ENCODE results near the gene CMTM1. TPM values are rescaled to one million over a fixed set of nuclear protein-coding genes. Genes with fewer than 3 reads are reported as not detected.
A peak's percentile ranks its signal among the peaks of the same experiment; 100 is the strongest.

The CMTM1 gene
- total RNA-seq, 2 donors from 2014 or later = 3.8 to 5.3 TPM

- Histone ChIP-seq H3K4me1 (ENCODE audit: control insufficient read depth, insufficient read depth, low read length) (no peaks in the 10 kb centered on the region), H3K27ac (ENCODE audit: low read depth, low read length) (no peak overlapping the region), H3K36me3 (ENCODE audit: control insufficient read depth, insufficient read depth, low read length) (no peaks in the 10 kb centered on the region), H3K9me3 (ENCODE audit: control insufficient read depth, low read length) (no peaks in the 10 kb centered on the region), H3K4me3 (ENCODE audit: low read length) (no peak overlapping the region), H3K27me3 (ENCODE audit: control insufficient read depth, insufficient read depth, low read length, poor library complexity, severe bottlenecking) (no peaks in the 10 kb centered on the region), H3K9ac (ENCODE audit: extremely low read depth, low read length, poor library complexity, severe bottlenecking) (no peak overlapping the region)
- Mint-ChIP-seq H3K27ac (no peak overlapping the region), H3K4me3 (no peak overlapping the region), H3K9me3 (no peaks in the 10 kb centered on the region), H3K4me1 (peaks cover 3% of the 10 kb centered on the region), H3K27me3 (ENCODE audit: insufficient read depth) (no peaks in the 10 kb centered on the region), H3K36me3 (ENCODE audit: low read depth) (peaks cover 29% of the 10 kb centered on the region)
- WGBS, 2 experiments (ENCODE audit: insufficient coverage in 1 of 2, insufficient read length in 1 of 2) = 90 to 94% methylated on average over 5 of the region's 5 CpGs
- peak; percentile 35 for DNase-seq
- no peak for TF ChIP-seq CTCF (conservative IDR thresholded peaks at IDR 0.05)
These were observed 37.9 kb upstream of the CMTM1 start for GRCh38 chr16:66528294-66528693.

- no peak for DNase-seq
- Histone ChIP-seq H3K27me3 (ENCODE audit: control insufficient read depth, insufficient read depth, low read length, poor library complexity, severe bottlenecking) (no peaks in the 10 kb centered on the region), H3K4me3 (ENCODE audit: low read length) (no peak overlapping the region), H3K36me3 (ENCODE audit: control insufficient read depth, insufficient read depth, low read length) (no peaks in the 10 kb centered on the region), H3K9ac (ENCODE audit: extremely low read depth, low read length, poor library complexity, severe bottlenecking) (no peak overlapping the region), H3K27ac (ENCODE audit: low read depth, low read length) (no peak overlapping the region), H3K4me1 (ENCODE audit: control insufficient read depth, insufficient read depth, low read length) (no peaks in the 10 kb centered on the region), H3K9me3 (ENCODE audit: control insufficient read depth, low read length) (no peaks in the 10 kb centered on the region)
- Mint-ChIP-seq H3K4me3 (no peak overlapping the region), H3K4me1 (peaks cover 8% of the 10 kb centered on the region), H3K36me3 (ENCODE audit: low read depth) (peaks cover 35% of the 10 kb centered on the region), H3K27ac (no peak overlapping the region), H3K27me3 (ENCODE audit: insufficient read depth) (no peaks in the 10 kb centered on the region), H3K9me3 (no peaks in the 10 kb centered on the region)
- WGBS, 2 experiments (ENCODE audit: insufficient coverage in 1 of 2, insufficient read length in 1 of 2) = 85 to 93% methylated on average over 4 to 6 of the region's 6 CpGs
- TF ChIP-seq CTCF (conservative IDR thresholded peaks at IDR 0.05) = no peak
These were observed 36.8 kb upstream of the CMTM1 start for GRCh38 chr16:66529475-66529874.

- no peaks in the 10 kb centered on the region for H3K27me3 ChIP-seq (ENCODE audit: control insufficient read depth, insufficient read depth, low read length, poor library complexity, severe bottlenecking)
- TF ChIP-seq CTCF (conservative IDR thresholded peaks at IDR 0.05) = no peak
- H3K27ac ChIP-seq (ENCODE audit: low read depth, low read length) = no peak overlapping the region
- Mint-ChIP-seq H3K27ac (peak overlapping the region; percentile 14), H3K27me3 (ENCODE audit: insufficient read depth) (no peaks in the 10 kb centered on the region), H3K4me3 (no peak overlapping the region), H3K9me3 (no peaks in the 10 kb centered on the region), H3K4me1 (peaks cover 6% of the 10 kb centered on the region), H3K36me3 (ENCODE audit: low read depth) (peaks cover 20% of the 10 kb centered on the region)
- no peak overlapping the region for H3K9ac ChIP-seq (ENCODE audit: extremely low read depth, low read length, poor library complexity, severe bottlenecking)
- peak; percentile 50 for DNase-seq
- WGBS, 2 experiments (ENCODE audit: insufficient coverage in 1 of 2, insufficient read length in 1 of 2) = 90 to 100% methylated on average over 1 of the region's 1 CpG
- H3K36me3 ChIP-seq (ENCODE audit: control insufficient read depth, insufficient read depth, low read length) = no peaks in the 10 kb centered on the region
- H3K4me3 ChIP-seq (ENCODE audit: low read length) = no peak overlapping the region
- H3K4me1 ChIP-seq (ENCODE audit: control insufficient read depth, insufficient read depth, low read length) = no peaks in the 10 kb centered on the region
- H3K9me3 ChIP-seq (ENCODE audit: control insufficient read depth, low read length) = no peaks in the 10 kb centered on the region
These were observed 31.9 kb upstream of the CMTM1 start for GRCh38 chr16:66534376-66534799.
